SK-N-MC (cell line): ENCODE data around the gene NTF3.

Source experiments
- DNase-seq: peaks from one replicate; pipeline ENCODE4 v3.0.0-alpha.2; 2011; ENCODE audit warnings: low read depth, low spot score
- H3K27ac ChIP-seq: fragments of 200-600 bp; sonication (generic); 2 replicates; pipeline ENCODE4 v1.5.1; 2016; ENCODE audit warnings: mixed run types
- H3K36me3 ChIP-seq: fragments of 200-600 bp; sonication (generic); 2 replicates; pipeline ENCODE4 v1.6.1; 2017; ENCODE audit warnings: antibody characterized with exemption, low read length, mixed read lengths; ENCODE audit not compliant: insufficient read depth
- H3K4me3 ChIP-seq: fragments of 200-600 bp; sonication (generic); 2 replicates; pipeline ENCODE4 v1.5.1; 2016
- H3K9ac ChIP-seq: fragments of 200-600 bp; sonication (generic); 2 replicates; pipeline ENCODE4 v1.8.0; 2017; ENCODE audit warnings: mixed run types, mixed read lengths; ENCODE audit not compliant: insufficient read length
- H3K9me3 ChIP-seq: fragments of 200-600 bp; sonication (generic); 2 replicates; pipeline ENCODE4 v1.6.1; 2017; ENCODE audit warnings: low read depth, mild to moderate bottlenecking, antibody characterized with exemption, low read length, moderate library complexity, mixed read lengths
- EZH2 ChIP-seq: fragments of 200-600 bp; sonication (generic); IDR thresholded peaks from one replicate; pipeline ENCODE4 v1.6.1; 2017; ENCODE audit warnings: antibody characterized with exemption
- FOXP2 ChIP-seq: optimal IDR thresholded peaks from 2 replicates; pipeline ENCODE3; 2011; ENCODE audit warnings: mild to moderate bottlenecking, moderate library complexity; ENCODE audit not compliant: insufficient read depth; ENCODE audit errors: extremely low read length, control extremely low read depth
- POLR2AphosphoS5 ChIP-seq: IDR thresholded peaks from 2 replicates; pipeline ENCODE4 v1.6.1; 2012; ENCODE audit warnings: mild to moderate bottlenecking, low read depth, low read length, borderline replicate concordance

NTF3 gene

GRCh38 chr12:5473076-5473782 is 41.3 kb downstream of the NTF3 start:
- DNase-seq: no peak
- no peak for TF ChIP-seq FOXP2
- no peak for TF ChIP-seq POLR2AphosphoS5
- no peak for TF ChIP-seq EZH2
- H3K9me3 ChIP-seq: no peaks in the 10 kb centered on the region

GRCh38 chr12:5473783-5474116 is 41.8 kb downstream of the NTF3 start:
- Histone ChIP-seq H3K36me3 (no peaks in the 10 kb centered on the region), H3K4me3 (no peak overlapping the region), H3K9ac (no peak overlapping the region), H3K9me3 (no peaks in the 10 kb centered on the region), H3K27ac (no peak overlapping the region)
- DNase-seq: no peak
- TF ChIP-seq FOXP2 (no peak), EZH2 (no peak), POLR2AphosphoS5 (no peak)

More at GRCh38 chr12:5473076-5473782, 41.3 kb downstream of the NTF3 start:
- no peak overlapping the region for H3K27ac ChIP-seq
- no peak overlapping the region for H3K9ac ChIP-seq
- H3K4me3 ChIP-seq: no peak overlapping the region
- H3K36me3 ChIP-seq: no peaks in the 10 kb centered on the region

DNA sequence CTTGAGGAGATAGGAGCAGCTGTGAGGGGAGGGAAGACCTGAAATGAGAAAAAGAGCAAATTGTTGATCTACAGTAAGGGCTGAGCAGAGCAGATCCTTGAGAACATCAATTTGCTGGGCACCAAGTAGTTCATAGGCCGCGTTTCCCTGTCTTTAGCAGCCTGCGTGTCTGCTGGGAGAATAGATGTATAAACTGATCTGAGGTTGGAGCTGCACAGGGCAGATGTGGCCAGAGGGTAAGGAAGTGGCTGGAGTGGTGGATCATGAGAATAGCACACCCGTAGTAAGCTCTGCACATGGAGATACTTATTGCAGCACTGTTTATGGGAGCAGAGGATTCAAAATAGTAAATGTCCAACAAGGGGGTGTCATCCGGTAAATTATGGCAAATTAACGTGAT is 44.4 kb downstream of the NTF3 start:
- Histone ChIP-seq H3K4me3 (no peak overlapping the region), H3K36me3 (no peaks in the 10 kb centered on the region), H3K27ac (no peak overlapping the region), H3K9me3 (no peaks in the 10 kb centered on the region), H3K9ac (no peak overlapping the region)
- DNase-seq: no peak
- TF ChIP-seq FOXP2: no peak
- TF ChIP-seq EZH2: no peak
- no peak for TF ChIP-seq POLR2AphosphoS5

DNA sequence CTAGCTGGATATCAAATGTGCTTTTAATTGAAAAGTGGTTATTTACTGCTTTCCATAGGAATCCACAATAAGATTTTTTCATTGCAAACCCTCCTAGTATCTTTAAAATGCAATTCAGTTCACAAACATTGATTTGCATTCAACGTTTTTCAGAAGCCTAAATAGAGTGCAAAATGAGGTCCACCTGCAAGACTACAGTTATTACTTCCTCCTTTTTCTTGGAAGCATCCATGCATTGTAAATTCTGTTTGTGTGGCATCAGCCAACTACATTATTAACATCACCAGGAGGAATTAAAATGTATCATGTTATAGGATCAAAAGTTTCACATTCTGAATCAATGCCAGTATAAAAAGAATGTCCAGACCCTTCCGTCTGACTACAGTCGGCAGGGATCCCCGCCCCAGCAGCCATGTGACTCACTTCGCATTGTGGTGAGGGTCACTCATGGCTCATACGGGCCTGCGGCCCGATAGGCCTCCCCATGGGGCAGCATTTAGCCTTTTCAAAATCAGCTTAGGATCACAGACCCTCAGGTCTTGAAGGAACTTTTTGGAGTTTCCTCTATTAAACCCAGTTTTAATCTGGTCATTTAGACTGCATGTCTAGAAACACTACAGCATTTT is 46.3 kb downstream of the NTF3 start:
- H3K27ac ChIP-seq: no peak overlapping the region
- DNase-seq: no peak
- H3K36me3 ChIP-seq: no peaks in the 10 kb centered on the region
- no peak overlapping the region for H3K9ac ChIP-seq
- TF ChIP-seq FOXP2 (no peak), EZH2 (no peak), POLR2AphosphoS5 (no peak)
- no peak overlapping the region for H3K4me3 ChIP-seq
- no peaks in the 10 kb centered on the region for H3K9me3 ChIP-seq

- Histone ChIP-seq H3K36me3 (no peaks in the 10 kb centered on the region), H3K9me3 (no peaks in the 10 kb centered on the region), H3K9ac (no peak overlapping the region), H3K4me3 (no peak overlapping the region), H3K27ac (no peak overlapping the region)
- TF ChIP-seq POLR2AphosphoS5 (no peak), FOXP2 (no peak)
- no peak for DNase-seq
Measured at GRCh38 chr12:5479761-5480160, 47.9 kb downstream of the NTF3 start.

GRCh38 chr12:5480218-5480937 is 48.5 kb downstream of the NTF3 start:
- Histone ChIP-seq H3K36me3 (no peaks in the 10 kb centered on the region), H3K27ac (no peak overlapping the region), H3K9me3 (no peaks in the 10 kb centered on the region), H3K9ac (no peak overlapping the region), H3K4me3 (no peak overlapping the region)
- TF ChIP-seq POLR2AphosphoS5 (no peak), FOXP2 (no peak), EZH2 (no peak)
- no peak for DNase-seq

GRCh38 chr12:5480938-5481303 is 49.0 kb downstream of the NTF3 start:
- no peak for DNase-seq
- H3K36me3 ChIP-seq: no peaks in the 10 kb centered on the region
- no peak for TF ChIP-seq POLR2AphosphoS5
- no peak for TF ChIP-seq FOXP2
- no peak for TF ChIP-seq EZH2
- no peak overlapping the region for H3K4me3 ChIP-seq
- no peak overlapping the region for H3K9ac ChIP-seq
- H3K27ac ChIP-seq: no peak overlapping the region
- H3K9me3 ChIP-seq: no peaks in the 10 kb centered on the region

DNA sequence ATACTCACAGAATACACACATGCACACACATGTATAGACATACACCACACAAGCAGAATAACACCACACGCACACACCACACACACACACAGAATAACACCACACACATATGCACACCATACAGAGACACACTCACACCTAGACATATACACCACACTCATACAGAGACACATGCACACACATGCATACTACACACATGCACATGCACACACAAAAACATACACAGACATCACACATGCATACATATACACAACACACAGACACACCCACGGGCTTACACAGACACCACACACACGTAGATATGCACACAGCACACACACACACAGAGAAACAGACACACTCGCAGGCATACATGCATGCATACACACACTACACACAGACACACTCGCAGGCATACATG is 49.7 kb downstream of the NTF3 start:
- TF ChIP-seq POLR2AphosphoS5: no peak
- TF ChIP-seq FOXP2: no peak
- no peak for TF ChIP-seq EZH2
- H3K36me3 ChIP-seq: no peaks in the 10 kb centered on the region
- H3K9me3 ChIP-seq: no peaks in the 10 kb centered on the region
- no peak overlapping the region for H3K4me3 ChIP-seq
- H3K9ac ChIP-seq: no peak overlapping the region
- DNase-seq: no peak
- no peak overlapping the region for H3K27ac ChIP-seq

DNA sequence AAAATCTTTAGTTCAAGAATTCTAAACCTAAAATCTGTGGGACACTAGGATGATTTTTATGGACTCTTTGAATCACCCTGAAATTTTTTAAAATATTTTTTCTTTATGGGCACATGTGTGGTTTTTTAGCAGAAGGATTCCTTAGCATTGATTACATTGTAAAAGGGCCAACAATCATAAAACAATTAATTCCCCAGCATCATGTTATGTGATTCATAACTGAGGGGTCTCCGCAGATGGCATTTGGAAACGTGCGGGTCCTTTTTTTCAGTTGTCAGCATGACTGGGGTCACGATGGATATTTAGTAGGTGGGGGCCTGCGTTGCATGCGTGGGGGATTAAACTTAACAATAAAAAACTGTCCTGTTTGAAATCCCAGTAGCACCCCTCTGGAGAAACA is 52.5 kb downstream of the NTF3 start:
- H3K9ac ChIP-seq: no peak overlapping the region
- H3K27ac ChIP-seq: no peak overlapping the region
- no peak for DNase-seq
- H3K36me3 ChIP-seq: no peaks in the 10 kb centered on the region
- no peak for TF ChIP-seq POLR2AphosphoS5
- TF ChIP-seq FOXP2: no peak
- no peak for TF ChIP-seq EZH2
- no peaks in the 10 kb centered on the region for H3K9me3 ChIP-seq
- no peak overlapping the region for H3K4me3 ChIP-seq
